ENCODE measurements around the gene ABLIM2.

DNA sequence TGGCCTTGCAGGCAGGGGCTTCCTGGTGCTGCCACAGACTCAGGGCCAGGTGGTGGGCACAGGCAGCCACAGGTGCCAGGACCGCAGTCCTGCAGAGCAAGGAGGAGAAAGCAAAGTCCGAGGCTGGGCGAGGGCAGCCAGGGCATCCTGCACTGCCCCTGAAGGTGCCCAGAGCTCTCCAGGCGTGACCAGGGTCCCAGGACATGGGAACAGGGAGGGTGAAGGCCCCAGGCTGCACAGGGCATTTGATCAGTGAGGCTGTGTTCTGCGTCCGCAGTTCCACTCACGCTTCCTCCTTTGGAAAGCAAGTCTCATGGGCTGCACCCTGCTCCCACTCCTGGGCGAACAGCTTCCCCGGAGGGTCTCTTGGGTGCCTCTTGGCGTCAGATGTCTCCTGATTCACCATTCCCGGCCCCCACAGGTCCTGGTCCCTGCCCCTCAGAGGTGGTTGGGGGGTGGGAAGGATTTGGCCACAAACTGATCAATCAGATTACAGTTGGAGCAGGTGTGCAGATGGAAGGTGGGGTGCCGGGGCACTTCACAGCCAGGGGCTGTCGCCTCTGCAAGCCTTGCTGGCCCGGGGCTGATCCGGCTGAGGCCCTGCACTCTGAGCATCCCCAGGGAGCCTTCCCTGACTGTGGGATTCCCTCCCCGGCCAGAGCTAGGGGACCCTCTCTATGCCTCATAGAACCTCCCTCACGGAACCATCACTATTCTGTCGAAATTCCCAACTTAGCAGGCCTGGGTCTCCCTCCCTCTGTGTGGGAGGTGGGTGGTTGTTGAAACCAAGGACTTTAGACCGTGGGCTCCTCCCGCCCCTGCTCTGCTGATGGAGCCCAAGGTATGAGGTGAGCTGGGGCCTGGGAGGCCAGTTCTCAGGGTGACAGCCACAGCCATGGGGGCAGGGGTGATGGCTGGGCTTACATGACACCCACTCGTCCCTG is 43.8 kb upstream of the ABLIM2 start:
- TF ChIP-seq CTCF (IDR thresholded peaks at IDR 0.05) (no peak), POLR2A (IDR thresholded peaks at IDR 0.05) (no peak)
